IMR-90 (cell line): ENCODE results near the gene SLC7A6OS. TPM values are rescaled to one million over a fixed set of nuclear protein-coding genes. Genes with fewer than 3 reads are reported as not detected.

ENCODE experiments used
- ATAC-seq: fragments of 200-7000 bp; cut with Tn5 transposase; 2 replicates; pipeline ENCODE4 v1.9.1; 2020; ENCODE audit warnings: low read depth, mild to moderate bottlenecking, moderate library complexity
- BruUV-seq: library from RNA; stranded (reverse); fragments of 400-500 nt; replicated peaks from 2 replicates; lab custom pipeline; 2021; lab: Mats Ljungman, UMichigan
- CTCF ChIA-PET: fragments of 300-600 bp; formaldehyde crosslinking; extraction: SDS; loops from one replicate; lab custom pipeline; 2021; ENCODE audit warnings: antibody characterized with exemption; lab: Yijun Ruan, JAX
- POLR2A ChIA-PET: fragments of 300-600 bp; sonication (Branson Sonifier 250); formaldehyde crosslinking; loops from one replicate; lab custom pipeline; 2022; ENCODE audit warnings: antibody characterized with exemption; ENCODE audit not compliant: unreplicated experiment; lab: Charles Lee
- DNase-seq: peaks from one replicate; pipeline ENCODE4 v3.0.0; 2013
- H2AFZ ChIP-seq: replicated peaks from 2 replicates; pipeline ENCODE3; 2013; ENCODE audit warnings: low read length, mild to moderate bottlenecking; ENCODE audit not compliant: poor library complexity
- H2AK5ac ChIP-seq: 2 replicates; pipeline ENCODE4 v1.6.1; 2013; ENCODE audit warnings: low read depth, low read length, inconsistent platforms
- H2AK9ac ChIP-seq: replicated peaks from 2 replicates; pipeline ENCODE3; 2013; ENCODE audit warnings: mild to moderate bottlenecking, low read depth, low read length, moderate library complexity; ENCODE audit not compliant: poor library complexity
- H2BK120ac ChIP-seq: 2 replicates; pipeline ENCODE4 v1.6.1; 2013; ENCODE audit warnings: low read depth, low read length, inconsistent platforms
- H2BK15ac ChIP-seq: 3 replicates; pipeline ENCODE4 v1.6.1; 2013; ENCODE audit warnings: low read depth, low read length, inconsistent platforms
- H2BK20ac ChIP-seq: 2 replicates; pipeline ENCODE4 v1.6.1; 2013; ENCODE audit warnings: low read depth, mild to moderate bottlenecking, inconsistent platforms, low read length, moderate library complexity
- H2BK5ac ChIP-seq: 2 replicates; pipeline ENCODE4 v1.6.1; 2013; ENCODE audit warnings: mild to moderate bottlenecking, low read depth, low read length, inconsistent platforms; ENCODE audit not compliant: poor library complexity, severe bottlenecking
- H3K14ac ChIP-seq: replicated peaks from 2 replicates; pipeline ENCODE4 v1.6.1; 2013; ENCODE audit warnings: low read depth, low read length, inconsistent platforms
- H3K18ac ChIP-seq: 2 replicates; pipeline ENCODE4 v1.6.1; 2013; ENCODE audit warnings: low read depth, low read length, control low read depth
- H3K23ac ChIP-seq: 2 replicates; pipeline ENCODE4 v1.6.1; 2013; ENCODE audit warnings: low read depth, low read length, inconsistent platforms
- H3K27ac ChIP-seq: 2 replicates; pipeline ENCODE4 v1.5.1; 2013; ENCODE audit warnings: mild to moderate bottlenecking, control low read depth, low read length; ENCODE audit not compliant: insufficient read depth
- H3K27me3 ChIP-seq: 2 replicates; pipeline ENCODE4 v1.6.1; 2013; ENCODE audit warnings: low read length; ENCODE audit not compliant: control insufficient read depth, insufficient read depth
- H3K36me3 ChIP-seq: 2 replicates; pipeline ENCODE4 v1.6.1; 2013; ENCODE audit warnings: low read length, mixed read lengths; ENCODE audit not compliant: control insufficient read depth, insufficient read depth
- H3K4ac ChIP-seq: 2 replicates; pipeline ENCODE4 v1.6.1; 2013; ENCODE audit warnings: low read depth, low read length, inconsistent platforms
- H3K4me1 ChIP-seq: 2 replicates; pipeline ENCODE4 v1.6.1; 2013; ENCODE audit warnings: low read length, mixed read lengths; ENCODE audit not compliant: control insufficient read depth, insufficient read depth
- H3K4me2 ChIP-seq: 2 replicates; pipeline ENCODE4 v1.6.1; 2013; ENCODE audit warnings: low read depth, mild to moderate bottlenecking, control low read depth, low read length, moderate library complexity
- H3K4me3 ChIP-seq: 2 replicates; pipeline ENCODE4 v1.5.1; 2013; ENCODE audit warnings: low read depth, mild to moderate bottlenecking, control low read depth, low read length, moderate library complexity; ENCODE audit not compliant: insufficient read depth
- H3K56ac ChIP-seq: 2 replicates; pipeline ENCODE4 v1.6.1; 2013; ENCODE audit warnings: low read length, inconsistent platforms; ENCODE audit not compliant: insufficient read depth; ENCODE audit errors: extremely low read depth
- H3K79me1 ChIP-seq, 2 experiments: 2 replicates each; pipeline ENCODE4 v1.6.1; 2013; ENCODE audit warnings: low read length in 2 of 2, inconsistent platforms in 1 of 2, low read depth in 1 of 2
- H3K9ac ChIP-seq: 2 replicates; pipeline ENCODE4 v1.6.1; 2013; ENCODE audit warnings: low read depth, low read length, control low read depth
- H3K9me1 ChIP-seq: 2 replicates; pipeline ENCODE4 v1.6.1; 2013; ENCODE audit warnings: low read length, inconsistent platforms; ENCODE audit not compliant: insufficient read depth
- H3K9me3 ChIP-seq: 2 replicates; pipeline ENCODE4 v1.6.1; 2013; ENCODE audit warnings: low read length; ENCODE audit not compliant: control insufficient read depth, insufficient read depth
- H4K20me1 ChIP-seq: 2 replicates; pipeline ENCODE4 v1.6.1; 2013; ENCODE audit warnings: low read length, inconsistent platforms; ENCODE audit not compliant: insufficient read depth
- H4K5ac ChIP-seq: 2 replicates; pipeline ENCODE4 v1.6.1; 2013; ENCODE audit warnings: mild to moderate bottlenecking, low read depth, low read length, control low read depth
- H4K8ac ChIP-seq, 2 experiments: 2 replicates each; pipeline ENCODE4 v1.6.1; 2013; ENCODE audit warnings: low read depth in 2 of 2, low read length in 2 of 2, control low read depth in 1 of 2, inconsistent platforms in 1 of 2
- H4K91ac ChIP-seq: 2 replicates; pipeline ENCODE4 v1.6.1; 2013; ENCODE audit warnings: low read depth, low read length, inconsistent platforms; ENCODE audit not compliant: insufficient read depth
- BHLHE40 ChIP-seq: fragments of 150-350 bp; IDR thresholded peaks from 2 replicates; pipeline ENCODE4 v1.6.1; 2016; ENCODE audit warnings: mild to moderate bottlenecking, low read depth, low read length
- CEBPB ChIP-seq: IDR thresholded peaks from 2 replicates; pipeline ENCODE4 v1.6.1; 2012; ENCODE audit warnings: low read depth, low read length, improper control_type of control experiment
- ELK1 ChIP-seq: fragments of 150-350 bp; IDR thresholded peaks from 2 replicates; pipeline ENCODE4 v1.6.1; 2016; ENCODE audit warnings: low read depth, mild to moderate bottlenecking, low read length, moderate library complexity, borderline replicate concordance
- MXI1 ChIP-seq: IDR thresholded peaks from 2 replicates; pipeline ENCODE4 v1.6.1; 2012; ENCODE audit warnings: low read depth, mild to moderate bottlenecking, low read length, moderate library complexity, borderline replicate concordance
- POLR2A ChIP-seq: IDR thresholded peaks from 2 replicates; pipeline ENCODE4 v1.6.1; 2012; ENCODE audit warnings: mild to moderate bottlenecking, low read depth, low read length
- RAD21 ChIP-seq: IDR thresholded peaks from 2 replicates; pipeline ENCODE4 v1.6.1; 2012; ENCODE audit warnings: low read length, improper control_type of control experiment
- RCOR1 ChIP-seq: IDR thresholded peaks from 2 replicates; pipeline ENCODE4 v1.6.1; 2012; ENCODE audit warnings: mild to moderate bottlenecking, low read length, improper control_type of control experiment; ENCODE audit not compliant: insufficient replicate concordance
- RFX5 ChIP-seq: IDR thresholded peaks from 2 replicates; pipeline ENCODE4 v1.8.0; 2012; ENCODE audit warnings: low read depth, mild to moderate bottlenecking, low read length, moderate library complexity
- SMC3 ChIP-seq: fragments of 150-350 bp; IDR thresholded peaks from 2 replicates; pipeline ENCODE4 v1.6.1; 2016; ENCODE audit warnings: low read depth, mild to moderate bottlenecking, antibody characterized with exemption, low read length, moderate library complexity
- USF2 ChIP-seq: fragments of 150-350 bp; IDR thresholded peaks from 2 replicates; pipeline ENCODE4 v1.6.1; 2017; ENCODE audit warnings: mild to moderate bottlenecking, antibody characterized with exemption, low read length, low read depth
- WGBS, 2 experiments: methylation state at CpG; one replicate each; pipeline versions ENCODE4 v1.1.5 to v1.1.7; 2013; ENCODE audit warnings: missing lambda C conversion rate in 2 of 2; ENCODE audit not compliant: insufficient read length in 1 of 2; ENCODE audit errors: extremely low coverage in 2 of 2; 5-methylcytosine and 5-hydroxymethylcytosine counted together
- dilution Hi-C: fragments of 300-500 bp; cut with HindIII; formaldehyde crosslinking; loops from one replicate; pipeline ENCODE4 v1.14.3; 2018; ENCODE audit warnings: low sequenced_read_pairs; ENCODE audit not compliant: unreplicated experiment
- in situ Hi-C: fragments of 300-500 bp; cut with MboI; formaldehyde crosslinking; loops from 3 replicates; pipeline ENCODE4 v1.14.3; 2019; ENCODE audit warnings: low sequenced_read_pairs, inconsistent platforms, mixed read lengths
- intact Hi-C: fragments of 100-400 bp; cut with micrococcal nuclease; formaldehyde crosslinking; loops from 2 replicates; pipeline ENCODE4 v1.10.0; 2022
- polyA plus RNA-seq, 3 experiments: library from polyadenylated mRNA; depleted of rRNA; stranded (reverse); fragments of >200 nt; gene quantifications; 2 replicates each; pipeline ENCODE4 v1.2.3, GENCODE V29; 2012; ENCODE audit warnings: low replicate concordance in 1 of 3
- total RNA-seq: library from RNA; depleted of rRNA; stranded (reverse); fragments of >200 nt; gene quantifications from 2 replicates; pipeline ENCODE4 v1.2.3, GENCODE V29; 2012
- TF ChIP-seq, protein P1 (sequence below): conservative IDR thresholded peaks from 2 replicates; pipeline ENCODE4 v1.5.1; 2012; ENCODE audit warnings: mild to moderate bottlenecking, low read depth, low read length, improper control_type of control experiment

The SLC7A6OS gene
- total and polyA plus RNA-seq, 2 of the 4 experiments (the other 2 are of a cell fraction): 6.8 to 8.4 TPM

DNA sequence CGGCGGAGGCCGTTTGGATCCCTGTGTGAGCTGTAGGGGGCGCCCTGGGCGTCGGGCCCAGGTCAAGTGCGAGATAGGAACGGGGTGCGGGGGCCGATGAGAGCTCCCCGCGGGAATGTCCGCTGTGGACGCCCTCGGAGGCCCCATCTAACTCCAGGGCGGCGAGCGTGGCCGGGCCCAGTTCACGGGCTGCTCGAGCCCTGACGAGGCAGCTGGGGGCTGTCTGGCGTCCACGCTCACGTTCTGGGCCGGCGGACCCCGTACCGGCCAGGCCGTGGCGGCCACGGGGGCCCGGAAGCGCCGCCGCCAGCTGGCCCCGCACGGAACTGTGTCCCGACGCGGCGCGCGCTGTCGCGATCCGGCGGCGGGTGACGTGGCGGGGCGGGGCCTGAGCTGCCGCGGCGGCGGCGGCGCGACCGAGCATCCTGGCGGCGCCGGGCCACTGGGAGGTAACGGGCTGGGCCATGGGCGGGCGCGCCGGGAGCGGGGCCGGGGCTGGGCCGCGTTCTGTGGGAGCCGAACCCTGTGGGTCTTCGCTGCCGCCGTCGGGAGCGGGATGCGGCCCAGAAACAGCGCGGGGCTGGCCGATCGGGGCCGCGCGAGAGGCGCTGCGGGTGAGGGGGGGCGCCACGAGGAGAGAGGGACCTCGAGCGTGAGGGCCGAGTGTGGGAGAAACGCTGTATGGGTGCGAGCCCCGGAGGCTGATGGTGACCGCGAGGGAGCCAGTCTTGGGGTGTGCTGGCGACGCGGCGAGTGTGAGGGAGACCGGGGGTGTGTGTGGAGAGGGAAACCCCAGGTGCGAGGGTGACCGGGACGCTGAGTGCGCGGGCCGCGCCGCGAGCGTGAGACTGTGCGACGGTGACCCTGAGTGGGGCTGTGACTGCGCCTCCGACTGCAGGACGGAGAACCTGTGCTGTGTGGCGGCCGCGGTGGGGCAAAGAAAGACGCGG is 46.3 kb downstream of the SLC7A6OS start, which contains the start of gene SLC7A6:
Gene SLC7A6 (plus strand): TSS at position 399 of the 950 bp plus-strand sequence. CDS start 10,201 bp downstream, outside the sequence.
- H4K91ac ChIP-seq: peak within 1 kb of the TSS; percentile 88
- ChIA-PET POLR2A (interaction anchor here (0.6 to 1.6 kb wide), 5 partner anchors 13 to 68 kb away, joined by 3 to 4 read pairs (median 3); no protein-coding TSS in a partner anchor), CTCF (interaction anchor here (0.6 to 2.2 kb wide), 15 partner anchors 8 to 1413 kb away, joined by 3 to 10 read pairs (median 4); partner anchors contain the start of genes PRMT7 and SLC7A6OS)
- no peaks in the 10 kb centered on the region for H3K9me3 ChIP-seq
- BruUV-seq: no TSS peak
- peak within 1 kb of the TSS; percentile 95 for H3K4ac ChIP-seq
- DNase-seq (peak; percentile 69), ATAC-seq (peak; percentile 81)
- H2AK9ac ChIP-seq: peak within 1 kb of the TSS; percentile 91
- 1% methylated on average over 79 of the region's 123 CpGs; no CpG with 5 or more reads in 1 of the 2 experiments for WGBS, 2 experiments
- peak within 1 kb of the TSS; percentile 84 for H3K56ac ChIP-seq
- H3K18ac ChIP-seq: peak within 1 kb of the TSS; percentile 53
- H3K79me1 ChIP-seq: peaks cover 3 to 47% of the 10 kb centered on the region in 2 experiments
- peaks cover 5% of the 10 kb centered on the region for H3K36me3 ChIP-seq
- peak within 1 kb of the TSS; percentile 96 for H2AFZ ChIP-seq
- peak within 1 kb of the TSS; percentile 84 for H3K4me3 ChIP-seq
- peak within 1 kb of the TSS; percentile 84 to 92 for H4K8ac ChIP-seq
- H3K27ac ChIP-seq: peak within 1 kb of the TSS; percentile 98
- H3K4me2 ChIP-seq: peak within 1 kb of the TSS; percentile 89
- H2BK5ac ChIP-seq: peak within 1 kb of the TSS; percentile 97
- H3K23ac ChIP-seq: peak within 1 kb of the TSS; percentile 98
- H2BK20ac ChIP-seq: peak within 1 kb of the TSS; percentile 28; the same call in 1 of the 2 replicates
- H2BK120ac ChIP-seq: peak within 1 kb of the TSS; percentile 87
- peaks cover 7% of the 10 kb centered on the region; the same call in 1 of the 2 replicates for H3K9me1 ChIP-seq
- H4K20me1 ChIP-seq: peaks cover 25% of the 10 kb centered on the region
- H3K27me3 ChIP-seq: no peaks in the 10 kb centered on the region
- peak within 1 kb of the TSS; percentile 95 for H3K9ac ChIP-seq
- peak within 1 kb of the TSS; percentile 92 for H2AK5ac ChIP-seq
- intact Hi-C loops (loop anchor here (5.0 kb wide), 3 partner anchors 33 to 248 kb away; partner anchors contain the start of genes PRMT7 and SLC7A6OS), dilution Hi-C loops (no loop called here), in situ Hi-C loops (loop anchor here (5.0 kb wide), 1 partner anchor 63 kb away; no protein-coding TSS in a partner anchor)
- peaks cover 10% of the 10 kb centered on the region for H3K4me1 ChIP-seq
- H3K14ac ChIP-seq: peak within 1 kb of the TSS; percentile 93
- peak within 1 kb of the TSS; percentile 82 for H4K5ac ChIP-seq
- H2BK15ac ChIP-seq: peak within 1 kb of the TSS; percentile 33; the same call in 1 of the 3 replicates
- TF ChIP-seq POLR2A: peak; percentile 77
- no peak for TF ChIP-seq RFX5
- TF ChIP-seq MXI1: peak; percentile 68; the same call in 1 of the 2 replicates
- no peak for TF ChIP-seq ELK1
- TF ChIP-seq, protein P1, sequence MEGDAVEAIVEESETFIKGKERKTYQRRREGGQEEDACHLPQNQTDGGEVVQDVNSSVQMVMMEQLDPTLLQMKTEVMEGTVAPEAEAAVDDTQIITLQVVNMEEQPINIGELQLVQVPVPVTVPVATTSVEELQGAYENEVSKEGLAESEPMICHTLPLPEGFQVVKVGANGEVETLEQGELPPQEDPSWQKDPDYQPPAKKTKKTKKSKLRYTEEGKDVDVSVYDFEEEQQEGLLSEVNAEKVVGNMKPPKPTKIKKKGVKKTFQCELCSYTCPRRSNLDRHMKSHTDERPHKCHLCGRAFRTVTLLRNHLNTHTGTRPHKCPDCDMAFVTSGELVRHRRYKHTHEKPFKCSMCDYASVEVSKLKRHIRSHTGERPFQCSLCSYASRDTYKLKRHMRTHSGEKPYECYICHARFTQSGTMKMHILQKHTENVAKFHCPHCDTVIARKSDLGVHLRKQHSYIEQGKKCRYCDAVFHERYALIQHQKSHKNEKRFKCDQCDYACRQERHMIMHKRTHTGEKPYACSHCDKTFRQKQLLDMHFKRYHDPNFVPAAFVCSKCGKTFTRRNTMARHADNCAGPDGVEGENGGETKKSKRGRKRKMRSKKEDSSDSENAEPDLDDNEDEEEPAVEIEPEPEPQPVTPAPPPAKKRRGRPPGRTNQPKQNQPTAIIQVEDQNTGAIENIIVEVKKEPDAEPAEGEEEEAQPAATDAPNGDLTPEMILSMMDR: peak; percentile 79
- no peak for TF ChIP-seq USF2
- TF ChIP-seq BHLHE40: no peak
- peak; percentile 33 for TF ChIP-seq RAD21
- TF ChIP-seq SMC3: peak; percentile 35; the same call in 1 of the 2 replicates
- TF ChIP-seq RCOR1: no peak
- TF ChIP-seq CEBPB: no peak
